ENCODE measurements around the gene OBSCN.

DNA sequence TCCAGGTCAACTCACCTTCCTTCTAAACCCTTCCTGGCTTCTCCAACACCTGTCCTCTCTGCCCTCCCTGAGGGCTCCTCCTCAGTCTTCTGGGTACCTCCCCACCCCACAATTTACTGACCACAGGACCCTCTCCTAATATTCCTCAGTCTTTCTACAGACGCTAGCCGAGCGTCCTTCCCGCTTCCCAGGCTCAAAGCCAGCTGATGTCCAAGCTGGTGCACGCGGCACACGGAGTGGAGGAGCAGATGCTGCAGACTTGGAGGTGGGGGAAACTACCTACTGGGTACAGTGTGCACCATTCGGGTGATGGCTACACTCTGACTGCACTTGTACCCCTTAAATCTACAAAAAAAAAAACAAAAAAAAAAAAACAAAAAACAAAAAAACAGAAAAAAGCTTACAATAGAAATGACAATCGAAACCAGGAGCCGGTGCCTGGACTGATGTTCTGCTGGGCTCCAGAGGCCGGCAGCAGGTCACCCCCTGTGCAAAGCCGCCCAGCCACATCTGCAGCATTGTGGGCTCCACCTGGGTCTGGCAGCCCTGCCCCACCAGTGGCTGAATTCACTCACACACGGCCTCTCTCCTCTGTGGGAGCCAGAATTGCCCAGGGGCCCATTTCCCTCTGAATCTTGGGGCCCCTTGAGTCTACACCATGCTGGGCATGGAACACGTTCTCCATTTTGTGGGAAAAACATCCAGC, 191.8 kb downstream of the OBSCN start:
- TF ChIP-seq CTCF (IDR thresholded peaks at IDR 0.05): no peak
- TF ChIP-seq POLR2AphosphoS5 (IDR thresholded peaks at IDR 0.05; ENCODE audit: low read depth, low read length): no peak
